Parathyroid adenoma (tissue), 2 donors: ENCODE results near the gene PSMB3.

ENCODE experiments used
- H2AFZ ChIP-seq: fragments of 300-600 bp; sonication (generic); one replicate; pipeline ENCODE4 v1.7.0; 2017; ENCODE audit warnings: antibody characterized with exemption, mild to moderate bottlenecking
- H3K27ac ChIP-seq: fragments of 300-600 bp; sonication (generic); one replicate; pipeline ENCODE4 v1.7.0; 2017
- H3K27me3 ChIP-seq: fragments of 300-600 bp; sonication (generic); one replicate; pipeline ENCODE4 v1.7.0; 2017; ENCODE audit warnings: low read length; ENCODE audit not compliant: control insufficient read depth, insufficient read depth
- H3K36me3 ChIP-seq: fragments of 300-600 bp; sonication (generic); one replicate; pipeline ENCODE4 v1.7.0; 2017; ENCODE audit warnings: low read length; ENCODE audit not compliant: control insufficient read depth, insufficient read depth
- H3K4me1 ChIP-seq: fragments of 300-600 bp; sonication (generic); one replicate; pipeline ENCODE4 v1.7.0; 2017; ENCODE audit warnings: control low read depth
- H3K4me2 ChIP-seq: fragments of 300-600 bp; sonication (generic); one replicate; pipeline ENCODE4 v1.7.0; 2017; ENCODE audit warnings: low read length
- H3K4me3 ChIP-seq: fragments of 300-600 bp; sonication (generic); one replicate; pipeline ENCODE4 v1.7.0; 2017; ENCODE audit warnings: low read depth, low read length
- H3K79me2 ChIP-seq: fragments of 300-600 bp; sonication (generic); one replicate; pipeline ENCODE4 v1.7.0; 2017; ENCODE audit warnings: control low read depth
- H3K9ac ChIP-seq: fragments of 300-600 bp; sonication (generic); one replicate; pipeline ENCODE4 v1.7.0; 2017; ENCODE audit warnings: mild to moderate bottlenecking
- H3K9me3 ChIP-seq: fragments of 300-600 bp; sonication (generic); one replicate; pipeline ENCODE4 v1.7.0; 2017; ENCODE audit warnings: low read length; ENCODE audit not compliant: control insufficient read depth
- CTCF ChIP-seq: fragments of 300-600 bp; sonication (generic); IDR thresholded peaks from one replicate; pipeline ENCODE4 v1.7.0; 2017; ENCODE audit warnings: antibody characterized with exemption, mild to moderate bottlenecking
- donor health status: primary hyperparathyroidism.

The PSMB3 gene

GRCh38 chr17:38716368-38717005 is 36.1 kb upstream of the PSMB3 start:
- H3K79me2 ChIP-seq, result no peaks in the 10 kb centered on the region
- H3K27ac ChIP-seq, result no peak overlapping the region
- H3K9ac ChIP-seq, result no peak overlapping the region
- H3K4me2 ChIP-seq, result no peak overlapping the region
- no peaks in the 10 kb centered on the region for H3K9me3 ChIP-seq
- no peaks in the 10 kb centered on the region for H3K27me3 ChIP-seq
- H2AFZ ChIP-seq, result no peak overlapping the region
- no peak for TF ChIP-seq CTCF
- H3K4me3 ChIP-seq, result no peak overlapping the region
- H3K36me3 ChIP-seq, result no peaks in the 10 kb centered on the region
- H3K4me1 ChIP-seq, result no peaks in the 10 kb centered on the region

- no peak overlapping the region for H3K4me3 ChIP-seq
- H3K79me2 ChIP-seq, result no peaks in the 10 kb centered on the region
- H3K36me3 ChIP-seq, result no peaks in the 10 kb centered on the region
- no peak overlapping the region for H3K9ac ChIP-seq
- H3K9me3 ChIP-seq, result no peaks in the 10 kb centered on the region
- no peak overlapping the region for H3K27ac ChIP-seq
- H3K27me3 ChIP-seq, result no peaks in the 10 kb centered on the region
- no peak overlapping the region for H3K4me2 ChIP-seq
- H2AFZ ChIP-seq, result no peak overlapping the region
- H3K4me1 ChIP-seq, result no peaks in the 10 kb centered on the region
- TF ChIP-seq CTCF, result no peak
These were observed 35.3 kb upstream of the PSMB3 start for GRCh38 chr17:38717139-38717745.

- Histone ChIP-seq H3K79me2 (no peaks in the 10 kb centered on the region), H3K9ac (no peak overlapping the region), H3K4me3 (no peak overlapping the region), H2AFZ (no peak overlapping the region), H3K36me3 (no peaks in the 10 kb centered on the region), H3K27ac (no peak overlapping the region), H3K9me3 (no peaks in the 10 kb centered on the region), H3K27me3 (no peaks in the 10 kb centered on the region), H3K4me1 (peaks cover 10% of the 10 kb centered on the region), H3K4me2 (no peak overlapping the region)
- no peak for TF ChIP-seq CTCF
These were observed 33.1 kb upstream of the PSMB3 start for GRCh38 chr17:38719289-38719942.

- Histone ChIP-seq H3K27ac (no peak overlapping the region), H3K9me3 (no peaks in the 10 kb centered on the region), H3K79me2 (no peaks in the 10 kb centered on the region), H3K4me1 (peaks cover 15% of the 10 kb centered on the region), H3K4me3 (no peak overlapping the region), H3K36me3 (no peaks in the 10 kb centered on the region), H3K27me3 (no peaks in the 10 kb centered on the region), H2AFZ (no peak overlapping the region), H3K9ac (no peak overlapping the region), H3K4me2 (no peak overlapping the region)
- no peak for TF ChIP-seq CTCF
These were observed 32.4 kb upstream of the PSMB3 start for GRCh38 chr17:38719943-38720641.
